PC-3 (cell line): ENCODE measurements around the gene DMKN. TPM values are rescaled to one million over a fixed set of nuclear protein-coding genes. Genes with fewer than 3 reads are reported as not detected.

ENCODE experiments used
- ATAC-seq: fragments of 200-7000 bp; cut with Tn5 transposase; 2 replicates; pipeline ENCODE4 v1.9.1; 2020; ENCODE audit warnings: mild to moderate bottlenecking, moderate library complexity
- BruUV-seq: library from RNA; stranded (reverse); fragments of 400-500 nt; replicated peaks from 2 replicates; lab custom pipeline; 2021; lab: Mats Ljungman, UMichigan
- CTCF ChIA-PET: fragments of 300-600 bp; sonication (Branson Sonifier 250); formaldehyde crosslinking; loops from one replicate; lab custom pipeline; 2022; ENCODE audit warnings: antibody characterized with exemption; lab: Charles Lee
- POLR2A ChIA-PET: fragments of 300-600 bp; sonication (Branson Sonifier 250); formaldehyde crosslinking; loops from one replicate; lab custom pipeline; 2022; ENCODE audit warnings: antibody characterized with exemption; ENCODE audit not compliant: unreplicated experiment; lab: Charles Lee
- DNase-seq: peaks from one replicate; pipeline ENCODE4 v3.0.0-alpha.2; 2015
- H2AFZ ChIP-seq: fragments of 300-600 bp; sonication (generic); 2 replicates; pipeline ENCODE4 v1.6.0; 2016; ENCODE audit warnings: antibody characterized with exemption, low read length
- H3F3A ChIP-seq: fragments of 300-600 bp; sonication (generic); one replicate; pipeline ENCODE4 v1.6.0; 2017; ENCODE audit warnings: antibody characterized with exemption, low read length, control low read depth, mild to moderate bottlenecking; ENCODE audit not compliant: unreplicated experiment
- H3K27ac ChIP-seq: fragments of 300-600 bp; sonication (generic); 2 replicates; pipeline ENCODE4 v1.5.1; 2016; ENCODE audit warnings: mild to moderate bottlenecking, low read length
- H3K27me3 ChIP-seq: fragments of 300-600 bp; sonication (generic); 2 replicates; pipeline ENCODE4 v1.6.1; 2016; ENCODE audit warnings: low read length, mixed read lengths
- H3K36me3 ChIP-seq: fragments of 300-600 bp; sonication (generic); 2 replicates; pipeline ENCODE4 v1.6.1; 2016; ENCODE audit warnings: low read depth, mixed run types, low read length, mixed read lengths
- H3K4me1 ChIP-seq: fragments of 300-600 bp; sonication (generic); 2 replicates; pipeline ENCODE4 v1.5.1; 2016; ENCODE audit warnings: low read length; ENCODE audit not compliant: insufficient read depth
- H3K4me2 ChIP-seq: fragments of 300-600 bp; sonication (generic); 2 replicates; pipeline ENCODE4 v1.6.0; 2016; ENCODE audit warnings: low read length
- H3K4me3 ChIP-seq: fragments of 300-600 bp; sonication (generic); 2 replicates; pipeline ENCODE4 v1.5.1; 2016; ENCODE audit warnings: mild to moderate bottlenecking, low read length, mixed read lengths
- H3K79me2 ChIP-seq: fragments of 300-600 bp; sonication (generic); 2 replicates; pipeline ENCODE4 v1.6.1; 2017; ENCODE audit warnings: low read length, mixed read lengths
- H3K9ac ChIP-seq: fragments of 300-600 bp; sonication (generic); 2 replicates; pipeline ENCODE4 v1.6.0; 2016; ENCODE audit warnings: mild to moderate bottlenecking, low read length
- H3K9me2 ChIP-seq: fragments of 300-600 bp; sonication (generic); replicated peaks from 2 replicates; pipeline ENCODE4 v1.6.1; 2016; ENCODE audit warnings: mixed run types, low read length, mixed read lengths
- H3K9me3 ChIP-seq: fragments of 300-600 bp; sonication (generic); 2 replicates; pipeline ENCODE4 v1.6.1; 2016; ENCODE audit warnings: low read length, mixed read lengths
- H4K20me1 ChIP-seq: fragments of 300-600 bp; sonication (generic); 2 replicates; pipeline ENCODE4 v1.6.1; 2016; ENCODE audit warnings: low read length, mixed read lengths
- CTCF ChIP-seq: fragments of 300-600 bp; sonication (generic); conservative IDR thresholded peaks from 2 replicates; pipeline ENCODE4 v1.5.1; 2017; ENCODE audit warnings: antibody characterized with exemption, low read depth, mild to moderate bottlenecking, low read length
- EZH2 ChIP-seq: fragments of 300-600 bp; sonication (generic); IDR thresholded peaks from one replicate; pipeline ENCODE4 v1.6.1; 2017; ENCODE audit warnings: antibody characterized with exemption, mild to moderate bottlenecking, low read length; ENCODE audit not compliant: unreplicated experiment
- EZH2phosphoT487 ChIP-seq: fragments of 300-600 bp; sonication (generic); IDR thresholded peaks from 2 replicates; pipeline ENCODE4 v1.6.1; 2018; ENCODE audit warnings: mild to moderate bottlenecking, antibody characterized with exemption, low read length, borderline replicate concordance
- intact Hi-C: fragments of 100-400 bp; cut with micrococcal nuclease; formaldehyde crosslinking; loops from 2 replicates; pipeline ENCODE4 v1.9.0; 2023
- total RNA-seq: library from RNA; depleted of rRNA; stranded (reverse); fragments of >200 nt; gene quantifications from 2 replicates; pipeline ENCODE4 v1.2.3, GENCODE V29; 2014; rRNA removed

DMKN gene
- total RNA-seq, 1 experiment from 2014 or later = 128 TPM

GRCh38 chr19:35447606-35448469, 65.6 kb downstream of the DMKN start, which contains the start of gene FFAR2:
FFAR2 (plus strand) TSS chr19:35448257; CDS start chr19:35449715, 1,458 bp downstream.
- no peaks in the 10 kb centered on the region for H3K9me3 ChIP-seq
- H3K4me3 ChIP-seq = no peak within 1 kb of the TSS
- POLR2A ChIA-PET = no interaction called here
- peaks cover 21% of the 10 kb centered on the region for H3K27me3 ChIP-seq
- no peak for DNase-seq
- no peak within 1 kb of the TSS for H3K9ac ChIP-seq
- CTCF ChIA-PET = interaction anchor here (0.6 kb wide), 1 partner anchor 50 kb away, joined by 3 read pairs; no protein-coding TSS in a partner anchor
- no peaks in the 10 kb centered on the region for H4K20me1 ChIP-seq
- no peak within 1 kb of the TSS for H3K27ac ChIP-seq
- no peak within 1 kb of the TSS for H2AFZ ChIP-seq
- no TSS peak for BruUV-seq
- H3K79me2 ChIP-seq = no peaks in the 10 kb centered on the region
- TF ChIP-seq EZH2phosphoT487 (no peak), EZH2 (no peak), CTCF (no peak)
- H3K4me2 ChIP-seq = no peak within 1 kb of the TSS
- H3K4me1 ChIP-seq = no peaks in the 10 kb centered on the region
- no peak for ATAC-seq
- H3K9me2 ChIP-seq = no peaks in the 10 kb centered on the region
- no peaks in the 10 kb centered on the region for H3F3A ChIP-seq
- intact Hi-C loops = no loop called here
- no peaks in the 10 kb centered on the region for H3K36me3 ChIP-seq

Other genes starting within 250 kb of the DMKN start
- 102 and 103 TPM in 2 replicates for gene USF2, start 244.7 kb downstream of the DMKN start, total RNA-seq
- gene HAMP, start 231.1 kb downstream of the DMKN start, total RNA-seq = not detected in 2 replicates
- not detected in 2 replicates for gene MAG, start 221.5 kb downstream of the DMKN start, total RNA-seq
- 0.07 TPM in 1 of 2 replicates, not detected in the other for gene CD22, start 184.5 kb downstream of the DMKN start, total RNA-seq
- not detected in 2 replicates for gene FFAR1, start 165.7 kb downstream of the DMKN start, total RNA-seq
- not detected in 2 replicates for gene FFAR3, start 155.2 kb downstream of the DMKN start, total RNA-seq
- not detected in 2 replicates for gene GPR42, start 142.6 kb downstream of the DMKN start, total RNA-seq
- not detected in 2 replicates for gene FFAR2, start 65.4 kb downstream of the DMKN start, total RNA-seq
- not detected in 2 replicates for gene KRTDAP, start 23.2 kb downstream of the DMKN start, total RNA-seq
- 0.26 and 2.1 TPM in 2 replicates for gene SBSN, start 14.7 kb upstream of the DMKN start, total RNA-seq
- gene GAPDHS, start 19.8 kb upstream of the DMKN start, total RNA-seq = not detected in 2 replicates
- gene TMEM147, start 32.0 kb upstream of the DMKN start, total RNA-seq = 191 and 206 TPM in 2 replicates
- not detected in 2 replicates for gene ATP4A, start 50.0 kb upstream of the DMKN start, total RNA-seq
- not detected in 2 replicates for gene PMIS2, start 72.5 kb upstream of the DMKN start, total RNA-seq
- gene HAUS5, start 99.1 kb upstream of the DMKN start, total RNA-seq = 25.9 and 26.4 TPM in 2 replicates
- gene RBM42, start 115.4 kb upstream of the DMKN start, total RNA-seq = 81.6 and 126 TPM in 2 replicates
- 0.36 TPM in 1 of 2 replicates, not detected in the other for gene ETV2, start 128.1 kb upstream of the DMKN start, total RNA-seq
- 405 and 563 TPM in 2 replicates for gene COX6B1, start 134.7 kb upstream of the DMKN start, total RNA-seq
- not detected in 2 replicates for gene UPK1A, start 152.9 kb upstream of the DMKN start, total RNA-seq
- not detected in 2 replicates for gene ZBTB32, start 190.9 kb upstream of the DMKN start, total RNA-seq
- 10.8 and 23.4 TPM in 2 replicates for gene KMT2B, start 204.4 kb upstream of the DMKN start, total RNA-seq
- 0.81 and 9.3 TPM in 2 replicates for gene IGFLR1, start 228.8 kb upstream of the DMKN start, total RNA-seq
- gene U2AF1L4, start 231.8 kb upstream of the DMKN start, total RNA-seq = 7.8 and 16.4 TPM in 2 replicates
- gene PSENEN, start 232.0 kb upstream of the DMKN start, total RNA-seq = 34.3 and 42.9 TPM in 2 replicates
- gene LIN37, start 234.9 kb upstream of the DMKN start, total RNA-seq = 4.6 and 8.2 TPM in 2 replicates
- not detected in 2 replicates for gene HSPB6, start 243.4 kb upstream of the DMKN start, total RNA-seq
- gene PROSER3, start 244.5 kb upstream of the DMKN start, total RNA-seq = 5.5 and 6.1 TPM in 2 replicates